H1 (cell line): ENCODE results near the gene EXTL1. TPM values are rescaled to one million over a fixed set of nuclear protein-coding genes. Genes with fewer than 3 reads are reported as not detected.

Source experiments
- CTCF ChIA-PET: fragments of 300-600 bp; sonication (Branson Sonifier 250); formaldehyde crosslinking; loops from one replicate; lab custom pipeline; 2021; ENCODE audit not compliant: partially characterized antibody; lab: Charles Lee
- POLR2A ChIA-PET: fragments of 300-600 bp; sonication (Branson Sonifier 250); formaldehyde crosslinking; loops from one replicate; lab custom pipeline; 2021; ENCODE audit warnings: inconsistent platforms; ENCODE audit not compliant: partially characterized antibody; lab: Charles Lee
- DNase-seq, 2 experiments: peaks; one replicate each; pipeline versions ENCODE4 v3.0.0 to v3.0.0-alpha.2; 2010 to 2022; ENCODE audit warnings: low spot score in 2 of 2, low read depth in 1 of 2, mixed read lengths in 1 of 2
- FAIRE-seq: peaks from 2 replicates; lab custom pipeline; 2011; peaks lifted over from hg19 to GRCh38; lab: Jason Lieb, UNC
- H2AFZ ChIP-seq: 2 replicates; pipeline ENCODE4 v1.8.1; 2012; ENCODE audit warnings: low read length, inconsistent platforms
- H2AK5ac ChIP-seq: 2 replicates; pipeline ENCODE4 v1.6.1; 2013; ENCODE audit warnings: low read depth, low read length
- H2BK120ac ChIP-seq: replicated peaks from 2 replicates; pipeline ENCODE3; 2013; ENCODE audit warnings: low read depth, low read length, inconsistent platforms
- H2BK12ac ChIP-seq: 2 replicates; pipeline ENCODE4 v1.6.1; 2013; ENCODE audit warnings: low read depth, low read length
- H2BK15ac ChIP-seq: 2 replicates; pipeline ENCODE4 v1.6.1; 2013; ENCODE audit warnings: low read length
- H2BK20ac ChIP-seq: 2 replicates; pipeline ENCODE4 v1.6.1; 2013; ENCODE audit warnings: low read length
- H2BK5ac ChIP-seq: 2 replicates; pipeline ENCODE4 v1.6.1; 2013; ENCODE audit warnings: low read depth, low read length
- H3K14ac ChIP-seq: 2 replicates; pipeline ENCODE4 v1.6.1; 2013; ENCODE audit warnings: inconsistent platforms; ENCODE audit not compliant: insufficient read length
- H3K18ac ChIP-seq: 2 replicates; pipeline ENCODE4 v1.6.1; 2013; ENCODE audit warnings: low read length; ENCODE audit errors: extremely low read depth
- H3K23ac ChIP-seq: 2 replicates; pipeline ENCODE4 v1.6.1; 2013; ENCODE audit warnings: inconsistent platforms; ENCODE audit not compliant: insufficient read length
- H3K23me2 ChIP-seq: 2 replicates; pipeline ENCODE4 v1.6.1; 2013; ENCODE audit warnings: low read depth, low read length
- H3K27ac ChIP-seq: 2 replicates; pipeline ENCODE4 v1.6.1; 2011; ENCODE audit warnings: low read depth, low read length, inconsistent platforms
- H3K27me3 ChIP-seq, 4 experiments: replicated peaks in 1 of 4; 1 replicate in 1 of 4; 2 replicates in 3 of 4; pipeline versions ENCODE4 v1.6.1 to v1.8.1; 2011 to 2013; ENCODE audit warnings: low read length in 3 of 4, mild to moderate bottlenecking in 3 of 4, inconsistent platforms in 2 of 4, mixed read lengths in 2 of 4, moderate library complexity in 1 of 4; ENCODE audit not compliant: control insufficient read depth in 3 of 4, insufficient read depth in 3 of 4; ENCODE audit errors: extremely low read depth in 1 of 4
- H3K36me3 ChIP-seq, 4 experiments: 2 replicates each; pipeline versions ENCODE4 v1.6.1 to v1.8.1; 2011 to 2013; ENCODE audit warnings: mild to moderate bottlenecking in 4 of 4, low read length in 3 of 4, moderate library complexity in 2 of 4, control low read depth in 1 of 4, inconsistent platforms in 1 of 4; ENCODE audit not compliant: insufficient read depth in 4 of 4, control insufficient read depth in 2 of 4
- H3K4ac ChIP-seq: replicated peaks from 2 replicates; pipeline ENCODE3; 2013; ENCODE audit warnings: low read length, low read depth, mixed read lengths, inconsistent platforms; ENCODE audit not compliant: insufficient read length
- H3K4me1 ChIP-seq, 4 experiments: replicated peaks in 1 of 4; 1 replicate in 1 of 4; 2 replicates in 3 of 4; pipeline versions ENCODE4 v1.6.1 to v1.8.1; 2011 to 2013; ENCODE audit warnings: low read length in 3 of 4, inconsistent platforms in 2 of 4, mixed read lengths in 1 of 4; ENCODE audit not compliant: insufficient read depth in 4 of 4, control insufficient read depth in 3 of 4
- H3K4me2 ChIP-seq, 2 experiments: 2 replicates each; pipeline versions ENCODE4 v1.6.1 to v1.8.1; 2011 to 2013; ENCODE audit warnings: low read depth in 2 of 2, low read length in 2 of 2, control low read depth in 1 of 2, inconsistent platforms in 1 of 2, mild to moderate bottlenecking in 1 of 2; ENCODE audit not compliant: insufficient read depth in 1 of 2
- H3K4me3 ChIP-seq, 4 experiments: fragments of 200-600, 300-600 bp in 1 of 4; sonication (generic), shearing (Covaris generic), sonication (Bioruptor Twin) in 1 of 4; 2 replicates each; pipeline versions ENCODE4 v1.5.1 to v1.8.1; 2011 to 2016; ENCODE audit warnings: low read length in 4 of 4, low read depth in 3 of 4, control low read depth in 2 of 4, inconsistent platforms in 2 of 4, mild to moderate bottlenecking in 2 of 4, mixed read lengths in 1 of 4, moderate library complexity in 1 of 4; ENCODE audit not compliant: insufficient read depth in 2 of 4; ENCODE audit errors: extremely low read depth in 1 of 4
- H3K56ac ChIP-seq: replicated peaks from 2 replicates; pipeline ENCODE3; 2013; ENCODE audit warnings: low read depth, mild to moderate bottlenecking, mixed read lengths, low read length, inconsistent platforms; ENCODE audit not compliant: insufficient read length
- H3K79me1 ChIP-seq: 2 replicates; pipeline ENCODE4 v1.6.1; 2013; ENCODE audit warnings: low read depth, low read length, control low read depth
- H3K79me2 ChIP-seq, 2 experiments: 2 replicates each; pipeline versions ENCODE4 v1.6.1 to v1.8.1; 2012 to 2013; ENCODE audit warnings: low read length in 2 of 2, mild to moderate bottlenecking in 2 of 2, inconsistent platforms in 1 of 2; ENCODE audit not compliant: insufficient read depth in 2 of 2, control insufficient read depth in 1 of 2
- H3K9ac ChIP-seq, 4 experiments: replicated peaks in 1 of 4; 1 replicate in 1 of 4; 2 replicates in 3 of 4; pipeline versions ENCODE4 v1.6.1 to v1.8.1; 2011 to 2013; ENCODE audit warnings: low read depth in 3 of 4, low read length in 3 of 4, control low read depth in 2 of 4, mild to moderate bottlenecking in 2 of 4, moderate library complexity in 2 of 4, inconsistent platforms in 1 of 4; ENCODE audit errors: extremely low read depth in 1 of 4
- H3K9me3 ChIP-seq, 2 experiments: 2 replicates each; pipeline versions ENCODE4 v1.6.1 to v1.8.1; 2012 to 2013; ENCODE audit warnings: mild to moderate bottlenecking in 2 of 2, moderate library complexity in 2 of 2, control low read depth in 1 of 2, inconsistent platforms in 1 of 2, low read depth in 1 of 2, low read length in 1 of 2, mixed read lengths in 1 of 2; ENCODE audit not compliant: insufficient read depth in 2 of 2
- H4K20me1 ChIP-seq, 2 experiments: replicated peaks in 1 of 2; 2 replicates each; pipeline versions ENCODE3 to v1.8.1; 2011 to 2013; ENCODE audit warnings: inconsistent platforms in 2 of 2, low read length in 2 of 2, mild to moderate bottlenecking in 1 of 2; ENCODE audit not compliant: insufficient read depth in 2 of 2, control insufficient read depth in 1 of 2
- H4K5ac ChIP-seq: 2 replicates; pipeline ENCODE4 v1.6.1; 2013; ENCODE audit warnings: low read length, low read depth, mixed read lengths, inconsistent platforms; ENCODE audit not compliant: insufficient read length
- H4K8ac ChIP-seq: 2 replicates; pipeline ENCODE4 v1.8.0; 2013; ENCODE audit warnings: mild to moderate bottlenecking, moderate library complexity, low read length, inconsistent platforms; ENCODE audit not compliant: insufficient read depth; ENCODE audit errors: extremely low read depth
- H4K91ac ChIP-seq: replicated peaks from 2 replicates; pipeline ENCODE3; 2013; ENCODE audit warnings: low read length, mixed read lengths, inconsistent platforms; ENCODE audit not compliant: insufficient read length
- SAP30 ChIP-seq: fragments of 300-600 bp; sonication (generic); IDR thresholded peaks from 2 replicates; pipeline ENCODE4 v1.7.1; 2012; ENCODE audit warnings: low read length, moderate library complexity, mild to moderate bottlenecking, inconsistent platforms; ENCODE audit not compliant: insufficient read depth, insufficient replicate concordance
- USF2 ChIP-seq: IDR thresholded peaks from 2 replicates; pipeline ENCODE4 v1.6.1; 2011; ENCODE audit warnings: low read length, improper control_type of control experiment
- YY1 ChIP-seq: IDR thresholded peaks from 2 replicates; pipeline ENCODE4 v1.6.1; 2011; ENCODE audit warnings: low read depth, mild to moderate bottlenecking, low read length
- WGBS, 2 experiments: shearing (Covaris generic) in 1 of 2; methylation state at CpG; one replicate each; pipeline versions ENCODE4 v1.1.6 to v1.1.7; 2013 to 2015; ENCODE audit warnings: low lambda C conversion rate in 2 of 2, mixed read lengths in 2 of 2, inconsistent platforms in 1 of 2, low coverage in 1 of 2, missing lambda C conversion rate in 1 of 2; ENCODE audit not compliant: insufficient replicate concordance in 2 of 2, insufficient coverage in 1 of 2, insufficient read length in 1 of 2; ENCODE audit errors: extremely low coverage in 1 of 2, missing lambda C conversion rate in 1 of 2; 5-methylcytosine and 5-hydroxymethylcytosine counted together
- polyA plus RNA-seq, 7 experiments: library from polyadenylated mRNA; depleted of rRNA in 3 of 7; stranded (reverse) in 5 of 7; unstranded in 2 of 7; fragments of >200 nt in 5 of 7; fragments of 200-250 nt in 2 of 7; gene quantifications; 1 replicate in 5 of 7; 2 replicates in 1 of 7; 4 replicates in 1 of 7; pipeline versions ENCODE4 v1.2.1 to v1.2.3, GENCODE V29; 2011 to 2013; ENCODE audit warnings: missing spikeins in 2 of 7, mixed read lengths in 2 of 7
- total RNA-seq: library from RNA; stranded (reverse); fragmentation: NEBNext Ultra II Directional; extraction: Animal tissue kit (Norgen Biotek cat#: 25700); gene quantifications from 2 replicates; pipeline ENCODE4 v1.2.1, GENCODE V29; 2021

Gene EXTL1
- total and polyA plus RNA-seq, 2 of the 8 experiments (the other 6 are each of a cell fraction or from before 2014, with no cell fraction given), result 0.89 to 1.2 TPM

GRCh38 chr1:25996966-25997827 is 24.4 kb upstream of the EXTL1 start:
- Histone ChIP-seq H3K4me3 (peak overlapping the region; percentile 42 to 86 (median 80)), H2BK15ac (no peak overlapping the region), H2BK20ac (no peak overlapping the region), H3K23ac (no peak overlapping the region), H3K27me3 (no peaks in the 10 kb centered on the region; a peak in 2 of 7 replicates), H2AFZ (peak overlapping the region; percentile 21; the same call in 1 of the 2 replicates), H3K79me2 (peaks cover 0 to 2% of the 10 kb centered on the region in 2 experiments; a peak in 1 of 4 replicates), H3K56ac (no peak overlapping the region), H3K4me1 (peaks cover 2 to 15% (median 10%) of the 10 kb centered on the region in 4 experiments; a peak in 6 of 7 replicates), H3K4ac (no peak overlapping the region), H4K20me1 (no peaks in the 10 kb centered on the region), H2BK5ac (peak overlapping the region; percentile 44; the same call in 1 of the 2 replicates), H3K23me2 (peaks cover 4% of the 10 kb centered on the region; the same call in 1 of the 2 replicates), H3K9me3 (no peaks in the 10 kb centered on the region), H4K5ac (peak overlapping the region; percentile 33), H3K4me2 (peak overlapping the region; percentile 81 to 91), H4K8ac (peak overlapping the region; percentile 40; the same call in 1 of the 2 replicates), H2BK12ac (peak overlapping the region; percentile 77; the same call in 1 of the 2 replicates), H2BK120ac (no peak overlapping the region), H3K18ac (no peak overlapping the region), H2AK5ac (no peak overlapping the region), H3K79me1 (no peaks in the 10 kb centered on the region), H3K9ac (peak overlapping the region in 3 of 4 experiments; percentile 31 to 51 (median 38); a peak in 5 of 7 replicates), H3K36me3 (no peaks in the 10 kb centered on the region), H3K14ac (no peak overlapping the region), H4K91ac (no peak overlapping the region), H3K27ac (peak overlapping the region; percentile 57; the same call in 1 of the 2 replicates)
- no peak for DNase-seq
- ChIA-PET CTCF (interaction anchor here (0.6 to 20.0 kb wide), 35 partner anchors 8 to 433 kb away, joined by 3 to 330 read pairs (median 4); partner anchors contain the start of genes EXTL1, MTFR1L, PAQR7 and STMN1), POLR2A (interaction anchor here (0.8 to 2.0 kb wide), 16 partner anchors 9 to 177 kb away, joined by 3 to 13 read pairs (median 4); partner anchors contain the start of genes EXTL1, PAQR7 and STMN1)
- WGBS, 2 experiments, result 31% methylated on average over 13 of the region's 13 CpGs; no CpG with 5 or more reads in 1 of the 2 experiments
- no peak for TF ChIP-seq YY1
- no peak for TF ChIP-seq USF2
- TF ChIP-seq SAP30, result peak; percentile 49
- FAIRE-seq, result no peak
